ENCODE data around the gene UBXN4.

- TF ChIP-seq CTCF (conservative IDR thresholded peaks at IDR 0.05 in 1 of 2, IDR thresholded peaks at IDR 0.05 in 1 of 2; ENCODE audit: extremely low read depth in 1 of 2, insufficient read depth in 1 of 2, low read depth in 1 of 2, low read length in 2 of 2) = no peak
- TF ChIP-seq EZH2 (IDR thresholded peaks at IDR 0.05; ENCODE audit: borderline replicate concordance, low read length) = no peak
These were observed 91.2 kb downstream of the UBXN4 start for GRCh38 chr2:135832891-135833290.
